COLO668 (cell line): ENCODE data around the gene NUP107.
"Not testable (repeated sequence)": the region's sequence is repeated elsewhere in the genome, so short reads cannot be mapped to it uniquely, and the experiment has no call there.

Source experiments
- DNase-seq: peaks from one replicate; lab custom pipeline; 2025; ENCODE audit not compliant: unreplicated experiment; lab: John Stamatoyannopoulos, UW

The NUP107 gene

GRCh38 chr12:68686595-68687521 lies at the start of gene NUP107:
NUP107 (plus strand) TSS chr12:68686978; CDS start chr12:68687066, 88 bp downstream.
- peak; percentile 99 for DNase-seq

GRCh38 chr12:68637439-68637838 lies 49.3 kb upstream of the NUP107 start:
- DNase-seq, result not testable (repeated sequence)

DNA sequence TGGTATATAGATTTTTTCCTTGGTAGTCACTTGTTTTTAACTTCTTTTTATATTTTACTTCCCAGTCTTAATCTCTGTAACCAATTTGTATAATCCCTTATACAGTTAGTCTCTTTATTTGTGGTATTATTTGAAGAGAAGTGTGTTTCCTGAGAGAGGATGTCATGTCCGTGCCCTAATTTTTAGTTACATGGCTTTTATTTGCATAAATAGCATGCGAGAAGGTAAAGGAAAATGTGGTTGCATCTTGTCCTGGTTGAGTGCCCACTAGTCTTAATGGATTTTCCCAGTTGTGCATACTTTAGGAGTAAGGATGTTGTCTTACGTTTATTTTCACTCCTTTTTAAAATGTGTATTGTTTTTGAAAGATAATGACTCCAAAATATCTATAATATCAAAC lies 48.6 kb upstream of the NUP107 start:
- no peak for DNase-seq

DNA sequence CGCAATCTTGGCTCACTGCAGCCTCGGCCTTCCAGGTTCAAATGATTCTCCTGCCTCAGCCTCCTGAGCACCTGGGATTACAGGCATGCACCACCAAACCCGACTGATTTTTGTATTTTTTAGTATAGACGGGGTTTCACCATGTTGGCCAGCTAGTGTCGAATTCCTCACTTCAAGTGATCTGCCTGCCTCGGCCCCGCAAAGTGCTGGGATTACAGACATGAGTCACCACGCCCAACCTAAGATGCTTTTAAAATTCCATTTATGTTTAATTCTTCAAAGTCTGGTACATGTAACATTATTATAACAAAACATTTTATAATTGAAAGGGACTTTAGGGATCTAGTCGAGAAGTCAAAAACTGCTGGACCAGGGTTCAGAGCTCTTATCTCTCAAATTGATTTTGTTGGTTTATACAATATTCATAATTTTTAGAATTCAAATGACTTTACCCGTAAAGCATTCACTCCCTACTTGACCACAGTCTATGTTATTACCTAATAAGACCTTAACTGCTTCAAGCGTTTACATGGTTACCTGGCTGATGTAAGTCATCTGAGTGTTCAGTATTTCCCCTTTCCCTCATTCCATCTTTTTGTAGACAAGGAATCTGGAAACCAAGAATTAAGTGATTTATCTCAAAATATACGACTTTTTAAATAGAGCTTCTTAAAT lies 47.9 kb upstream of the NUP107 start:
- no peak for DNase-seq

GRCh38 chr12:68639396-68639767 lies 47.4 kb upstream of the NUP107 start:
- no peak for DNase-seq

GRCh38 chr12:68641138-68641537 lies 45.6 kb upstream of the NUP107 start:
- DNase-seq, result no peak

- DNase-seq, result no peak
Observed at GRCh38 chr12:68646484-68646883, 40.3 kb upstream of the NUP107 start.

GRCh38 chr12:68647507-68647906 lies 39.3 kb upstream of the NUP107 start:
- DNase-seq, result no peak

GRCh38 chr12:68648179-68648578 lies 38.6 kb upstream of the NUP107 start:
- no peak for DNase-seq

GRCh38 chr12:68665016-68665569 lies 21.7 kb upstream of the NUP107 start:
- no peak for DNase-seq

DNA sequence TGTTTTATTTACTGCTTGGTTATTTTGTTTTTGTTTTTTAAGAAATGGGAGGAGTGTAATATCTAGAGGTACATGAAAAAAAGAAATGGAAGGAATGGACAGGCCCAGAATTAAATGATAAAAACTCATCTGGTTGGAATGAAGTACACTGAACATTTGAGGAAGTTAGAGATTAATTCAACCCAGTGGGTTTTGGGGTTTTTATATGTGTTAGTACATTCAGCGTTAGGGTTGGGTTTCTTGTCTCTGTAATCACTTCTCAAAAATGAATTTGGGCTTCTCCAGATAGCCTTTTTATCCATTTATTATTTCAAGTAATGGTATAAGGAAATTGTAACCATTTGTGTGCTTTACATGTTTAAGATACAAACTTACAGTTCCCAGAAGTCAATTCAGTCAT lies 19.5 kb upstream of the NUP107 start:
- DNase-seq, result no peak

DNA sequence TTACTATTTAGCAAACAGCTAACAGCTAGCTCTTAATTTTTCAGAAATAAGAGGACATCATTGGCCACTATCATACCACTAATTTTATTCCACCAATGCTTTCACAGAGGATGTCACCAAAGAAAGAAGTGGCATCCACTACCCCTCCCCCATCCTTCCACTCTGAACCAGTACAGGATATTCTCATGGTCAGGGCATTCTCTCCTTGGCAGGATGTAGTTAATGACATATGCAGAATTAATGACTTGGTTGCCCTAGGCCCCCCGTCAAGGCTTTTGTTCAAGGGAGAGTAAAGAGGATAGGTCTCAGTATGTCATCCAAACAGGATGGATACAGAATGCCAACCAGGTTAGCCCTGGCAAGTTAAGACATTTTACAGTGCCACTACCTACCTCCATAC lies 18.9 kb upstream of the NUP107 start:
- DNase-seq, result no peak

- DNase-seq, result no peak
Observed at GRCh38 chr12:68671179-68671578, 15.6 kb upstream of the NUP107 start.

- no peak for DNase-seq
Observed at GRCh38 chr12:68673788-68674187, 13.0 kb upstream of the NUP107 start.

DNA sequence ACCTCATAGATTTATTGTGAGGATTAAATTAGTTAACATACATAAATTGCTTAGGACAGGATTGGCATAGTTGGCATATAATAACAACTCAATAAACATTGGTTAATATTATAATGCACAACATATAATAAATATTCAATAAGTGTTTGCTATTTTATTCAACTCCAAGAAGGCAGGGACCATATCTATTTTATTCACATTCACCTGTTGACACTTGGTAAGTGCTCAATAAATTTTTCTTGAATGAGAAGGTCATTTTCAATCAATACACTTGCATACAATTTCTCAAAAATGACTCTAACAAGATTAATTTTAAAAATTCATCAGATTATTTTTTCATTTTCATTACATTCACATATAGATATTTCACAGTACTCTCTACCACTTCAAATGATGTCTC lies 12.4 kb upstream of the NUP107 start:
- DNase-seq, result no peak

DNA sequence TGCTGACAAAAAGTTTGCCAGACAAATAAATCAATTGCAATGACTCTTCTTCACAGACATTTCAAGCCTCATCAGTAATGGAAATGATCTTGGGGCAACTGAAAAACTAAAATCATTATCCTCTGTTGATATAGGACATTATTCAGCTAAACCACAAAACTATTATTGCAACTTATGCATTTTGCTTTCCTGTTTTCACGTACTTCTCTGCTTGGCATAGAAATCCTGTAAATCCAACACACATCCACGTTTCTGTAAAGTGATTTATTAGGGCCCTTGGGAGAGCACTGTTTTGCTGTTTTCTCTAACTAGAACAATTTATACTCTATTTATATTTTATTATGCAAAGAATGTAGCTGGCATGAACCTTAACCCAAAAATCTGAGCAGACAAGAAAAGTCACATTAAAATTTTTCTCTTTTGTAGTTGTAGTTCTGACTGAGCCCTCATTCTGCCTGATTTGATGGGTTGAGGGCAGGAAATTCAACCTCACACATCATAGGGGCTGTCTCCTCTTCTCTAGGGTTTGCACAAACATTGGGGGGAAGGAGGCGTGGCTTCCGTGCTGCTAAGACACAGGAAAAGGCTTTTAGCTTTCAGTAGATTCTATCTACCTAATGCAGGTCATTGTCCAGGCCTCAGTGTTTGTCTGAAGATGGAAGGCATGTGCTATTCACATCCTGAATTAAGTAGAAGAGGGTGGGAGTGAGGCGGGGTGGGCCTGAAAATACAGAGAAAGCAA lies 11.5 kb upstream of the NUP107 start:
- DNase-seq, result no peak

DNA sequence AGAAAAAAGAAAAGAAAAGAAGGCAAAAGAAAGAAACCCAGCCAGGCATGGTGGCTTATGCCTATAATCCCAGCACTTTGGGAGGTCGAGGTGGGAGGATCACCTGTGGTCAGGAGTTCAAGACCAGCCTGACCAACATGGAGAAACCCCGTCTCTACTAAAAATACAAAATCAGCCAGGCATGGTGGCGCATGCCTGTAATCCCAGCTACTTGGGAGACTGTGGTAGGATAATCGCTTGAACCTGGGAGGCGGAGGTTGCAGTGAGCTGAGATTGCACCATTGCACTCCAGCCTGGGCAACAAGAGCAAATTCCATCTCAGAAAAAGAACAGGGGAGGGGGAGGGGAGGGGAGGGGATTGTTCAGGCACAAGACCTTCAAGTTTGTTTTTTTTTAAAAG lies 9.9 kb upstream of the NUP107 start:
- DNase-seq, result not testable (repeated sequence)

DNA sequence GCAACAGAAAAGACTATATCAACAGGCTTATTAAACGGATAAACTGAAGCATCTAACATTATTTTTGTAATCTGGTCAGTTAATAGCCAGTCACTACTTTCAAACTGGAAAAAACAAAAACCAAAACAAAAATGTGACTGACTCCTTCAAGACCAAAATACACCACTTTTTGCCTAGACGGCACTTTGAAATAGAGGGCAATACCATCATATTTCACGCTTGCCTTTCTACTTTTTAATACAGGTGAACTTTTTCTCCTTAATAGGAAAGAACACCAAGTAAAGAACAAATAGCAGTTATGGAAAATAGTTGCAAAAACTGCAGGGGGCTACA lies 550 bp upstream of the NUP107 start:
- no peak for DNase-seq

GRCh38 chr12:68695454-68695853 lies 8.7 kb downstream of the NUP107 start:
- no peak for DNase-seq

- DNase-seq, result no peak
Observed at GRCh38 chr12:68699486-68699885, 12.7 kb downstream of the NUP107 start.

DNA sequence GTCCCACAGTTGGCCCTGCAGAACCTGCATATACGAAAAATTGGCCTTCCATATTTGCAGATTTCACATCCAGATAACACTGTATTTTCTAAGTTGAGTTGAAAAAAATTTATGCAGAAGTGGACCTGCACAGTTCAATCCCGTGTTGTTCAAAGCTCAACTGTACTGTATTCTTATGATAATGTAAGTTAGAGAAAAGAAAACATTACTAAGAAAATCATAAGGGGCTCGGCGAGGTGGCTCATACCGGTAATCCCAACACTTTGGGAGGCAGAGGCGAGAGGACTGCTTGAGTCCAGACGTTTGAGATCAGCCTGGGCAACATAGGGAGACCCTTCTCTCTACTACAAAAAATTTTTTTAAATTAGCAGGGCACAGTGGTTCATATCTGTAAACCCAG lies 41.0 kb downstream of the NUP107 start:
- no peak for DNase-seq
